HG03095 (cell line): ENCODE measurements around the gene PDE6A.
"Not testable (repeated sequence)": the region's sequence is repeated elsewhere in the genome, so short reads cannot be mapped to it uniquely, and the experiment has no call there.

ENCODE experiments used
- ATAC-seq: cut with Tn5 transposase; IDR thresholded peaks from one replicate; pipeline ENCODE4 v1.9.1; 2021; ENCODE audit warnings: moderate library complexity; ENCODE audit not compliant: unreplicated experiment

The PDE6A gene

GRCh38 chr5:149869411-149869821, 75.2 kb downstream of the PDE6A start:
- no peak for ATAC-seq

- ATAC-seq: no peak
Observed at GRCh38 chr5:149865746-149866145, 78.8 kb downstream of the PDE6A start.

GRCh38 chr5:149863830-149864229, 80.8 kb downstream of the PDE6A start:
- ATAC-seq: no peak

GRCh38 chr5:149863176-149863575, 81.4 kb downstream of the PDE6A start:
- ATAC-seq: no peak

GRCh38 chr5:149860801-149861322, 83.7 kb downstream of the PDE6A start:
- peak; percentile 93 for ATAC-seq

- ATAC-seq: no peak
Observed at GRCh38 chr5:149859746-149860145, 84.8 kb downstream of the PDE6A start.

- not testable (repeated sequence) for ATAC-seq
Observed at GRCh38 chr5:149858481-149858880, 86.1 kb downstream of the PDE6A start.

GRCh38 chr5:149857499-149857898, 87.1 kb downstream of the PDE6A start:
- no peak for ATAC-seq

GRCh38 chr5:149855366-149855765, 89.2 kb downstream of the PDE6A start:
- no peak for ATAC-seq

GRCh38 chr5:149854866-149855265, 89.7 kb downstream of the PDE6A start:
- ATAC-seq: no peak

GRCh38 chr5:149853701-149854100, 90.9 kb downstream of the PDE6A start:
- no peak for ATAC-seq

GRCh38 chr5:149853331-149853648, 91.3 kb downstream of the PDE6A start:
- no peak for ATAC-seq

GRCh38 chr5:149852641-149853330, 91.8 kb downstream of the PDE6A start:
- ATAC-seq: peak; percentile 64

GRCh38 chr5:149851211-149851610, 93.4 kb downstream of the PDE6A start:
- no peak for ATAC-seq

- ATAC-seq: no peak
Observed at GRCh38 chr5:149849966-149850910, 94.4 kb downstream of the PDE6A start.

- no peak for ATAC-seq
Observed at GRCh38 chr5:149849280-149849965, 95.2 kb downstream of the PDE6A start.

GRCh38 chr5:149847611-149848010, 97.0 kb downstream of the PDE6A start:
- ATAC-seq: no peak

GRCh38 chr5:149846021-149846420, 98.6 kb downstream of the PDE6A start:
- ATAC-seq: no peak

- ATAC-seq: no peak
Observed at GRCh38 chr5:149845601-149846000, 99.0 kb downstream of the PDE6A start.

- no peak for ATAC-seq
Observed at GRCh38 chr5:149841851-149842793, 102.5 kb downstream of the PDE6A start.
